HL-60 (cell line): Measurements from ENCODE around the gene IL32.

Source experiments
- CTCF ChIP-seq: IDR thresholded peaks from one replicate; pipeline ENCODE4 v1.5.1; 2011; ENCODE audit warnings: low read length, control low read depth, inconsistent platforms; ENCODE audit not compliant: insufficient read depth
- GABPA ChIP-seq: IDR thresholded peaks from 2 replicates; pipeline ENCODE4 v1.6.1; 2012; ENCODE audit warnings: low read depth
- POLR2AphosphoS5 ChIP-seq: IDR thresholded peaks from 2 replicates; pipeline ENCODE4 v1.6.1; 2012; ENCODE audit warnings: low read depth
- TF ChIP-seq, protein P1 (sequence below): IDR thresholded peaks from 2 replicates; pipeline ENCODE4 v1.6.1; 2012; ENCODE audit warnings: low read depth; ENCODE audit not compliant: insufficient replicate concordance

GRCh38 chr16:3115561-3115960 lies 50.1 kb downstream of the IL32 start:
- TF ChIP-seq CTCF = no peak
- no peak for TF ChIP-seq POLR2AphosphoS5
- TF ChIP-seq, protein P1, sequence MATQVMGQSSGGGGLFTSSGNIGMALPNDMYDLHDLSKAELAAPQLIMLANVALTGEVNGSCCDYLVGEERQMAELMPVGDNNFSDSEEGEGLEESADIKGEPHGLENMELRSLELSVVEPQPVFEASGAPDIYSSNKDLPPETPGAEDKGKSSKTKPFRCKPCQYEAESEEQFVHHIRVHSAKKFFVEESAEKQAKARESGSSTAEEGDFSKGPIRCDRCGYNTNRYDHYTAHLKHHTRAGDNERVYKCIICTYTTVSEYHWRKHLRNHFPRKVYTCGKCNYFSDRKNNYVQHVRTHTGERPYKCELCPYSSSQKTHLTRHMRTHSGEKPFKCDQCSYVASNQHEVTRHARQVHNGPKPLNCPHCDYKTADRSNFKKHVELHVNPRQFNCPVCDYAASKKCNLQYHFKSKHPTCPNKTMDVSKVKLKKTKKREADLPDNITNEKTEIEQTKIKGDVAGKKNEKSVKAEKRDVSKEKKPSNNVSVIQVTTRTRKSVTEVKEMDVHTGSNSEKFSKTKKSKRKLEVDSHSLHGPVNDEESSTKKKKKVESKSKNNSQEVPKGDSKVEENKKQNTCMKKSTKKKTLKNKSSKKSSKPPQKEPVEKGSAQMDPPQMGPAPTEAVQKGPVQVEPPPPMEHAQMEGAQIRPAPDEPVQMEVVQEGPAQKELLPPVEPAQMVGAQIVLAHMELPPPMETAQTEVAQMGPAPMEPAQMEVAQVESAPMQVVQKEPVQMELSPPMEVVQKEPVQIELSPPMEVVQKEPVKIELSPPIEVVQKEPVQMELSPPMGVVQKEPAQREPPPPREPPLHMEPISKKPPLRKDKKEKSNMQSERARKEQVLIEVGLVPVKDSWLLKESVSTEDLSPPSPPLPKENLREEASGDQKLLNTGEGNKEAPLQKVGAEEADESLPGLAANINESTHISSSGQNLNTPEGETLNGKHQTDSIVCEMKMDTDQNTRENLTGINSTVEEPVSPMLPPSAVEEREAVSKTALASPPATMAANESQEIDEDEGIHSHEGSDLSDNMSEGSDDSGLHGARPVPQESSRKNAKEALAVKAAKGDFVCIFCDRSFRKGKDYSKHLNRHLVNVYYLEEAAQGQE = no peak
- no peak for TF ChIP-seq GABPA
